Activated CD8-positive, alpha-beta memory T cell treated with anti-CD3 and anti-CD28 coated beads for 24 hours (primary cell): ENCODE data around the gene SREBF1.

Experiments
- DNase-seq: peaks from one replicate; pipeline ENCODE4 v3.0.0-alpha.2; 2020

Gene SREBF1

DNA sequence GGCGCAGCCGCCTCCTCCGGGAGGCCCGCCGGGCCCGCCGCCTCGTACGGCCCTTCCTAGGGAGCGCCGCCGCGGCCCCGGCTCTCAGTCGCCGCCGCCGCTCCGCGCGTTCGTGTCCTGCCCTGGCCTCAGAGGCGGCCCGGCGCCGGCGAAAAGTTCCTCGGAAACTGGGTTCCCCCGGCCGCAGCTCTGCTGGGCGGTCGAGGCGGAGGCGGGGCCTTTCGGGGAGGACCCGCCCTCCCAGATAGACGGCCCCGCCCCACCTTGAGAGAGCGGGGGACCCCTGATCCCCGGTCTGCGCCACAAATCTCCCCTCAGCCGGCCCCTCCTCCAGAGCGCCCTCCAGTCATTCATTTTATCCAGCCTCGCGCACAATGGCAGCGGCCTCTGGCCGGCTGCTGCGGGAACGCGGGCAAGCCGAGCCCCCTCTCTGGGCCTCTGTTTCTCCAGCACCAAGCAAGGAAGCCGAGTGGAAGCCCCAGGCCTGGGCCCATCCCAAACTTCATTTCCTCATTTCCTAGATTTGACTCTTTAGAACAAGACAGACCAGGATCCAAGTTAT lies at the start of gene SREBF1:
SREBF1 (minus strand) TSS at position 169 of the 562 bp plus-strand sequence. CDS start 169 bp downstream, outside the sequence.
- peak; percentile 83 for DNase-seq

DNA sequence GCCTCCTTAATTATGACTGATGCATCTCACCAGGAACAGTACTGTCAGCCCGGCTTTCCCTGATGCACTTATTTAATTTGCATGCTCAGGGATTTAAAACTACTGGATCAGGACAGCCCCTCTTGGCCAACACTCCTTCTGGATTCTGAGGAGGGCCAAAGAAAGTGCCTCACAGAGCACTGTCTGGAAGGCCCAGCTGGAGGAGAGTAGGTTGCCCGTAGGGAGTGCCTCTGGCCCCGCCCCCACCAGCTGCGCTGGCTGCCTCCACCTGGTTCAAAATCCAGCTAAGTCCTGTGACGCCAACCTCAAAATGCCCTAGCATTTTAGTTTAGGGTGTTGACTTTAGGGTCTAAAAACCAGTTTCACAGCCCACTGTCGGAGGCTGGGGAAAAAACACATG lies 49.4 kb upstream of the SREBF1 start:
- DNase-seq: no peak

- no peak for DNase-seq
Measured at GRCh38 chr17:17884391-17885357, 47.9 kb upstream of the SREBF1 start.

DNA sequence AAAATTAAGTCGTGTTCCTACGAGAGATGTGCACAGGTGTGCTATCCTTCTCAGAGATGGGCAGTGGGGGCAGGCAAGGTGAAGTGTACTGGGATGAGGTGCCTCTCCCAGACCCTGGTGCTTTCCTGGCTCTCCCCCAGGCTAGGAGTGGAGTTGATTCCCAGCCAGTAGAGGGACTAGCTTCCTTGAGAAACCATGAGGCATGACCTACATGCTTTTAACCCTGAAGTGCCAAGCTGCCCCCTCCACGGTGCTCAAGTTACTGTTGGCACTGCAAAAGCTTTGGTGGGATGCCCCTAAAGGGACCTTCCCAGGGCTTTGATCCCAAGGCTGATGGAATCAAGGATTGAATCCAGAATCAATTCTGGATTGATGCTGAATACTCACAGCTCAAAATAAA lies 47.0 kb upstream of the SREBF1 start:
- no peak for DNase-seq

GRCh38 chr17:17882082-17882581 lies 45.3 kb upstream of the SREBF1 start:
- DNase-seq: no peak

DNA sequence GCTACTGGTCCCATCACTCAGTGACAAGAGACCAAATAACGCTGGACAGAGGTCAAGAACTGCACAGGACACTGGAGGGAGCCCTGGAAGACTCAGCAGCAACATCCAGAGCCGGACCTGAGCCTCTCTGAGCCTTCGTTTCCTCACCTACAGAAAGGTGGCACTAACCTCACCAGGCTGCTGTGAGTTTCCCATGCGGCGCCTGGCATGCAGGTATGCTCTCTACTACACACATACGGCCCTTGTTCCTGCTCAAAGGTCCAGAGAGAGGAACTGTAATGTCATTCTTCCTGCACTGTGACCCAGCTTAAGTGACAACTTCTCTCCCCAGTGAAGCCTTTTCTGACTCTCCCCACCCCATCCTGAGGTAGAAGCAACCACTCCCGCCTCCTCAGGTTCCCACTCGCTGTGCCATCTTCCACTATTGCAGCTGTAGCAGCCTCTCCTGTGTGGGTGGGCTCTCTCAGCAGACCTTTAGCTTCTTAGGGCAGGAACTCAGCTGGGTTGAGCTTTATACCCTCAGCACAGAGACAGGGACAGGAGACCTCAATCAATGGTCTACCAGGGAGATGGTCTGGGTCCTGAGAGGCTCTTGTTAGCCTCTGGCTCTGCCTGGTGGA lies 43.9 kb upstream of the SREBF1 start:
- no peak for DNase-seq

- DNase-seq: no peak
Measured at GRCh38 chr17:17877529-17878358, 41.0 kb upstream of the SREBF1 start.

GRCh38 chr17:17876959-17877528 lies 40.3 kb upstream of the SREBF1 start:
- no peak for DNase-seq

DNA sequence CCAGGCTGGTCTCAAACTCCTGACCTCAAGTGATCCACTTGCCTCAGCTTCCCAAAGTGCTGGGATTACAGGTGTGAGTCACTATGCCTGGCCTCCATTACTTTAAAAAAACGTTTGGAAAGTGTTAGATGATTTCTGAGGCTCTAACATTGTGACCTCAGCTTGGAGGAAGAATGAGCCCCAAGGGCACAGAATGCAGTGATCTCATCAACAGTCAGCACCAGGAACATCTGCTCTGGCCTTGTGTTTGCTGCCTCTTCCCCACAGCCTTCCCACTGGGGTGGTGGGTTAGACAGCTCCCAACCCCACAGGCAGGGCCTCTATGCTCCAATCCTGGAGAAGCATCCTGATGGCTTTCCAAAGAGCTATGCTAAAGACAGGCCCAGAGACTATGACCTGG lies 37.7 kb upstream of the SREBF1 start:
- no peak for DNase-seq

DNA sequence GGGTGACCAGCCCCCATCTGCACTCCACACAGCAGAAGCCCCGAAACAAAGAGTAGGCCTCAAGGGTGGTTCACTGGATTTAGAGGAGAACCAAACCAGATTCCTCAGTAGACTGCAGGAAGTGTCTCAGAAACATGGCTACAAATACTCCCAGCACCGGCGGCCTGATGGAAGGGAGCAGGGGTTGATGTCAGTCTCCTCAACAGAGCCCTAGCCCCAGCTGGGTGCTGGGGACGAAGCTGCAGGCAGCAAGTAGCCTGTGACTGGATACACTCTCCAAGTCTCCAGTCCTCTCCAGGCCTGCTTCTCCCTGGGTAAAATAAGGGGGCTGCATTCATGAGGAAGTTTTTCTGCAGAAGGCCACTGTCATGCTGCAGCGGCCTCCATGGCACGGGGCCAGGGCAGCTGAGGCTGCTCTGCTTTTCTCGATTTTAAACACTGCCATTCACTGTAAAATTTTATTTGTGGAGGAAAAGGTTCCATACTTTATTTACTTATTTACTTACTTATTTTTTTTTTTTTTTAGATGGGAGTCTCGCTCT lies 36.7 kb upstream of the SREBF1 start:
- DNase-seq: no peak

DNA sequence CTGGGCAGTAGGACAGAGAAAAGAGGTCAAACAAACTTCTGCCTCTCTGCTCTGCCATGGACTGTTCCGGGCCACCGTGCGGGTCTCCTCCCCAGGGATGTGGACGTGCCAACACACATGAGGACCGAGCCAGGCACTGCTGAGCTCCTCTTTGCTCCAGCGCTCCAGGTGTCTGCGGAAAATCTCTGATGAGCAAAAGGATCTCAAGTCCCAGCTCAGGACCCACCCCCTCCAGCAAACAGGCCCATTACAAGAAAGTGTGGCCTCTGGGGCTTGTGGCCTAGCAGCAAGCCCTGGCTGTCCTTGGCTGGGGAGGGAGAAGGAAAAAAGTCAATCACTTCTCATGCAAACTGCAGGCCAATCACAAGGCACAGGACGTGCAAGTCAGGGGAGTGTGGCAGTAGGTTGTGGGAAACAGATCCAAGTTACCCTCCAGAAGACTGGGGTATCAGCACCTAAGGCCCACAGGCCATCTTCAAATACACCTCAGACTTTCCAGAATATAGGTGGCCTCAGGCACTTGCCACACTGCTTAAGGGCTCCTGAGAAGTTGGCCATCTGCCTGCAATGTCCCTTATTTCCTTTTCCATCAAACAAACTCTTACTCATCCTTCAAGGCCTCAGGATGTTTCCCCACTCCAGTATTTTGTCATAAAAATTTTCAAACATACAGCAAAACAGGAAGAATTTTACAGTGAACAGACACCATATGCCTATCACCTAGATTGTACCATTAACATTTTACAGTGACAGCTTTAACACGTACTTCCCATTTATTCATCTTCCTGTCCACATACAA lies 36.0 kb upstream of the SREBF1 start:
- DNase-seq: no peak

GRCh38 chr17:17871913-17872312 lies 35.1 kb upstream of the SREBF1 start:
- DNase-seq: no peak

GRCh38 chr17:17870247-17870646 lies 33.5 kb upstream of the SREBF1 start:
- no peak for DNase-seq

DNA sequence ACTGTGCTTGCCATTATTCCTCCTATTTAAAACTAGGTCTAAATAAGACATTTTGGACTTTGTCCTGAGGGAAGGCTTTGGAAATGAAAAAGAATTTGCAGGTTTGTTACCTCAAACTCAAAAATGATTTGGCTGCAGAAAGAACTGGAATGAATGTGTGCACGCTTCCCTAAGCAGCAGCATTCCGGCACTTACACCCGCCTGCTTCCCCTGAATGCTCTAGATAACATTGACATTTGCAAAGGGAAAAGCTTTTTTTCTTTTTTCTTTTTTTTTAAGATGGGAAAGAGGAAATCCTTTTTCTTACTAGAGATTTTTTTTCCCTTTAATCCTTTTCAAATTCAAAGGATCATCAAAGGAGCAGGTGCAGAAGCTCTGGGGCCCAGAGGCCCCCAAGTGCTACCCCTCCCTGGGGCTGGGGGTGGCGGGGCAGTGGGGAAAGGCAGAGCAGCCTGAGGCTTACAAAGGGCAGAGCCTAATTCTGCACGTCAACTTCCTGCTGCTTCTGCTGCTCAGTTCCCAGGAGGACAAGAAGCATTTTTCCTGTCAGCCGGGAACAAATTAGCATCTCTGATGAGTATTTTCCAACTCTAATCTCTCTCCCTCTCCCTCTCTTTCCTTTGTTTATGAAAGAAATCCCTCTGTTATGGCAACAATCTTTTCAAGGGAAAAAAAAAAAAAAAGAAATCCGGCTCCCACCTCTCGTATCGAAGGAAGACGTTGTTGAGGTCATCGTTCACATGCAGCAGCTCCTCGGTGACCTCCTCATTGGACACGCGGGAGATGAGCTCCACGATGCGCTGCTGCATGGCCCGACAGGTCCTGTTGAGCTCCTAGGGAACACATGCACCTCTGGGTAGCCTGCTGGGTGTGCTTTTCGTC lies 32.1 kb upstream of the SREBF1 start:
- DNase-seq: no peak

GRCh38 chr17:17866897-17867296 lies 30.1 kb upstream of the SREBF1 start:
- DNase-seq: no peak

- DNase-seq: no peak
Measured at GRCh38 chr17:17866425-17866824, 29.6 kb upstream of the SREBF1 start.

- DNase-seq: no peak
Measured at GRCh38 chr17:17865035-17865434, 28.2 kb upstream of the SREBF1 start.

GRCh38 chr17:17860766-17861107 lies 24.0 kb upstream of the SREBF1 start:
- no peak for DNase-seq

DNA sequence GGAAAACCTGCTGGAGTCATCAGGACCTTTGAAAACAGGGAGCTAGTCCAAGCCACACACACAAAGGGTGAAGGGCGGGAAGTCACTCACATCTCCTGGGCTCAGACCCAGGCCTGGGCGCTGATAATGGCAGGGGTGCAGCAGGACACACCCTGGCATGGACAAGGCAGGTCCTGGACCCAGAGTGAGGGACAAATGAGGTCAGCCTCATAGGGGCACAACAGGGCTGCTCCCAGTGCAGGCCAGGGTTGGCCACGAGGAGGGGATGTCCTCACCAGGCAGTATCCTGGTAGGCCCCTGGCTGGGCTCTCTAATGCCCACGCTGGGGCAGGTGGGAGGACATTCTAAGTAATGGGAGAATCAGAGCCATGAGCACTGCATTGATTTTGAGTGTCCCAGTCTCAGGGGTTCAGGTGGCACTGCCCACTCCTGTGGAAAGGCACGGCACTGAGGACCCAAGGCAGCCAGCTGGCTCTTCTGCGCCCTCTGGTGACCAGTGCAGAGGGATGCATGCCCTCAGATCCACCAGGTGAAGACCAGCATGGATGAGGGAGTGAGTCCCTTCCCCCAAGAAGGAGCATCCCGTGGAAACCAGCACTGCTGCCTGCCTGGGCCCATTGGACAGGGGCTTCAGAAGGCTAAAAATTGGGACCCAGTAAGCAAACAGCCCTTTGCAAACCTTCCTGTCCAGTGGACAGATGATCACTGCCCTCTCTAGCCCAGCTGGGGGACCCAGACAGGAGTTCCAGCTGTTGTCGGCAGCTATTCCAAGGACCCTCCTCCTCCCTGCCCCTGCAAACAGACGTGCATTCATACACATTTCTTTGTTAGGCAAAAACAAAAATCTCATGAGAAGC lies 23.4 kb upstream of the SREBF1 start:
- DNase-seq: peak; percentile 88
